A549 (cell line): Measurements from ENCODE around the gene MTF1. TPM values are rescaled to one million over a fixed set of nuclear protein-coding genes. Genes with fewer than 3 reads are reported as not detected.

Experiments used
- ATAC-seq, 2 experiments: fragments of 200-7000 bp in 1 of 2; fragments of >200 bp in 1 of 2; cut with Nextera tagmentation in 1 of 2; cut with Tn5 transposase in 1 of 2; 3 replicates each; pipeline versions ENCODE4 v1.8.0 to v1.9.1; 2018 to 2020; ENCODE audit warnings: mild to moderate bottlenecking in 1 of 2, moderate library complexity in 1 of 2
- CTCF ChIA-PET: fragments of 300-600 bp; sonication (Branson Sonifier 250); formaldehyde crosslinking; extraction: SDS; loops from one replicate; lab custom pipeline; 2021; ENCODE audit warnings: antibody characterized with exemption, inconsistent platforms; lab: Yijun Ruan, JAX
- POLR2A ChIA-PET: fragments of 350-600 bp; formaldehyde crosslinking; extraction: SDS; loops from one replicate; lab custom pipeline; 2021; ENCODE audit warnings: antibody characterized with exemption, inconsistent platforms; lab: Yijun Ruan, JAX
- DNase-seq, 2 experiments: peaks; one replicate each; pipeline versions ENCODE4 v3.0.0 to v3.0.0-alpha.2; 2011 to 2016; ENCODE audit warnings: low read depth in 1 of 2, low spot score in 1 of 2
- FAIRE-seq: peaks from 2 replicates; lab custom pipeline; 2011; peaks lifted over from hg19 to GRCh38; lab: Jason Lieb, UNC
- H3K27ac ChIP-seq, 2 experiments: fragments of >200 bp; sonication (Bioruptor Twin); formaldehyde crosslinking; 3 replicates each; pipeline ENCODE4 v1.5.1; 2016 to 2017
- H3K4me1 ChIP-seq: fragments of >200 bp; sonication (Bioruptor Twin); formaldehyde crosslinking; 3 replicates; pipeline ENCODE4 v1.6.1; 2016
- H3K4me2 ChIP-seq: fragments of >200 bp; sonication (Bioruptor Twin); formaldehyde crosslinking; 3 replicates; pipeline ENCODE4 v1.6.1; 2016
- H3K4me3 ChIP-seq: fragments of >200 bp; sonication (Bioruptor Twin); formaldehyde crosslinking; 3 replicates; pipeline ENCODE4 v1.5.1; 2016
- H3K9me3 ChIP-seq: fragments of >200 bp; sonication (Bioruptor Twin); formaldehyde crosslinking; 3 replicates; pipeline ENCODE4 v1.6.1; 2016
- BHLHE40 ChIP-seq: IDR thresholded peaks from 2 replicates; pipeline ENCODE4 v1.6.1; 2012; ENCODE audit warnings: low read depth, low read length, inconsistent platforms
- CBX8 ChIP-seq: fragments of 200-600 bp; sonication (generic); IDR thresholded peaks from 2 replicates; pipeline ENCODE4 v1.6.1; 2016
- CHD4 ChIP-seq: fragments of 200-600 bp; sonication (generic); IDR thresholded peaks from 2 replicates; pipeline ENCODE4 v1.6.1; 2016; ENCODE audit warnings: antibody characterized with exemption, mild to moderate bottlenecking, borderline replicate concordance
- EP300 ChIP-seq, 2 experiments: fragments of >200 bp; sonication (Bioruptor Twin); formaldehyde crosslinking; IDR thresholded peaks; 2 replicates in 1 of 2; 3 replicates in 1 of 2; pipeline ENCODE4 v1.6.1; 2016 to 2017
- GATA3 ChIP-seq: IDR thresholded peaks from 2 replicates; pipeline ENCODE4 v1.6.1; 2012; ENCODE audit warnings: borderline replicate concordance
- HEYL ChIP-seq: fragments of 250-450 bp; sonication (Bioruptor Pico); IDR thresholded peaks from 2 replicates; pipeline ENCODE4 v1.8.0; 2021; ENCODE audit warnings: mild to moderate bottlenecking, moderate library complexity
- HOXB13 ChIP-seq: fragments of 250-450 bp; sonication (Bioruptor Pico); IDR thresholded peaks from 2 replicates; pipeline ENCODE4 v1.5.0; 2020; ENCODE audit warnings: low read depth, mild to moderate bottlenecking, moderate library complexity
- HOXB5 ChIP-seq: fragments of 250-450 bp; sonication (Bioruptor Pico); IDR thresholded peaks from 2 replicates; pipeline ENCODE4 v1.5.0; 2020; ENCODE audit warnings: mild to moderate bottlenecking, moderate library complexity
- MYC ChIP-seq: IDR thresholded peaks from 2 replicates; pipeline ENCODE4 v1.6.1; 2012; ENCODE audit warnings: mild to moderate bottlenecking, inconsistent platforms, low read length, improper control_type of control experiment, borderline replicate concordance
- NR3C1 ChIP-seq: fragments of >200 bp; sonication (Bioruptor Twin); formaldehyde crosslinking; IDR thresholded peaks from 3 replicates; pipeline ENCODE4 v1.6.1; 2017
- POLR2AphosphoS2 ChIP-seq: conservative IDR thresholded peaks from 2 replicates; pipeline ENCODE4 v1.6.1; 2012; ENCODE audit warnings: low read length, improper control_type of control experiment, inconsistent platforms
- RARB ChIP-seq: fragments of 250-450 bp; sonication (Bioruptor Pico); IDR thresholded peaks from 2 replicates; pipeline ENCODE4 v1.8.0; 2021; ENCODE audit warnings: mild to moderate bottlenecking, moderate library complexity
- SREBF2 ChIP-seq: fragments of 450-650 bp; IDR thresholded peaks from 2 replicates; pipeline ENCODE4 v1.6.1; 2014; ENCODE audit warnings: mild to moderate bottlenecking, moderate library complexity
- TP53 ChIP-seq: fragments of 250-450 bp; sonication (Bioruptor Pico); IDR thresholded peaks from 2 replicates; pipeline ENCODE4 v1.5.0; 2021; ENCODE audit warnings: mild to moderate bottlenecking, moderate library complexity
- ZNF302 ChIP-seq: fragments of 250-450 bp; sonication (Bioruptor Pico); IDR thresholded peaks from 2 replicates; pipeline ENCODE4 v1.9.0; 2021; ENCODE audit warnings: inconsistent platforms, mild to moderate bottlenecking, moderate library complexity
- WGBS: methylation state at CpG from one replicate; pipeline ENCODE4 v1.1.6; 2017; ENCODE audit errors: missing lambda C conversion rate; 5-methylcytosine and 5-hydroxymethylcytosine counted together
- polyA plus RNA-seq, 4 experiments: library from polyadenylated mRNA; depleted of rRNA in 3 of 4; stranded (reverse); fragments of >200 nt; fragmentation: RNase III in 1 of 4; extraction: RNeasy Plus Mini Kit Qiagen cat#74134 plus additional on column Dnase treatment in 1 of 4; gene quantifications; 2 replicates in 3 of 4; 3 replicates in 1 of 4; pipeline ENCODE4 v1.2.3, GENCODE V29; 2011 to 2017
- TF ChIP-seq, protein P1 (sequence below): fragments of 250-450 bp; sonication (Bioruptor Pico); IDR thresholded peaks from 2 replicates; pipeline ENCODE4 v1.5.0; 2021; ENCODE audit warnings: mild to moderate bottlenecking, moderate library complexity, borderline replicate concordance
- TF ChIP-seq, protein P2 (sequence below): fragments of 450-650 bp; IDR thresholded peaks from 2 replicates; pipeline ENCODE4 v1.6.1; 2014; ENCODE audit warnings: antibody characterized with exemption
- TF ChIP-seq, protein P3 (sequence below): fragments of >200 bp; sonication (Bioruptor Twin); formaldehyde crosslinking; IDR thresholded peaks from 3 replicates; pipeline ENCODE4 v1.6.1; 2016
- TF ChIP-seq, protein P4 (sequence below): IDR thresholded peaks from 2 replicates; pipeline ENCODE4 v1.6.1; 2012; ENCODE audit warnings: low read depth, borderline replicate concordance
- TF ChIP-seq, protein P5 (sequence below): fragments of >200 bp; sonication (Bioruptor Twin); formaldehyde crosslinking; IDR thresholded peaks from 2 replicates; pipeline ENCODE4 v1.6.1; 2016

The MTF1 gene
- polyA plus RNA-seq, 2 of the 4 experiments (the other 2 are of a cell fraction): 4.0 to 6.7 TPM

DNA sequence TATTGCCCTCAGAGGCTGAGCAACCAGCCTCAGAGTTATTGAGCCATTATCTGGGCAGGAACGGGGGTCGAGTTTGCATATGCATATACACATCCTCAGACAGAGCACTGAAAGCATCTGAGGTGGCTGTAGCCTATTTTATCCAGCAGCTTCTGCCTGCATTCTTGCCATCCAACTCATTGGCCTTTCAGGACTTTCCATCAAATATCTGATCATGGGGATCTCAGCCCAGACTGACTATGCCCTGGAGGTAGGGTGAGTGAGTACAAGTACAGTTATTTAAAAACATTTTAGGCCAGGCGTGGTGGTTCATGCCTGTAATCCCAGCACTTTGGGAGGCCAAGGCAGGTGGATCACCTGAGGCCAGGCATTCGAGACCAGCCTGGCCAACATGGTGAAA lies 1.8 kb upstream of the MTF1 start:
- peaks cover 44% of the 10 kb centered on the region for H3K4me1 ChIP-seq
- no peak for TF ChIP-seq CBX8
- TF ChIP-seq, protein P1, sequence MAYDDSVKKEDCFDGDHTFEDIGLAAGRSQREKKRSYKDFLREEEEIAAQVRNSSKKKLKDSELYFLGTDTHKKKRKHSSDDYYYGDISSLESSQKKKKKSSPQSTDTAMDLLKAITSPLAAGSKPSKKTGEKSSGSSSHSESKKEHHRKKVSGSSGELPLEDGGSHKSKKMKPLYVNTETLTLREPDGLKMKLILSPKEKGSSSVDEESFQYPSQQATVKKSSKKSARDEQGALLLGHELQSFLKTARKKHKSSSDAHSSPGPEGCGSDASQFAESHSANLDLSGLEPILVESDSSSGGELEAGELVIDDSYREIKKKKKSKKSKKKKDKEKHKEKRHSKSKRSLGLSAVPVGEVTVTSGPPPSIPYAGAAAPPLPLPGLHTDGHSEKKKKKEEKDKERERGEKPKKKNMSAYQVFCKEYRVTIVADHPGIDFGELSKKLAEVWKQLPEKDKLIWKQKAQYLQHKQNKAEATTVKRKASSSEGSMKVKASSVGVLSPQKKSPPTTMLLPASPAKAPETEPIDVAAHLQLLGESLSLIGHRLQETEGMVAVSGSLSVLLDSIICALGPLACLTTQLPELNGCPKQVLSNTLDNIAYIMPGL (CRISPR knock-in tag): no peak
- TF ChIP-seq HOXB5: no peak
- TF ChIP-seq, protein P2, sequence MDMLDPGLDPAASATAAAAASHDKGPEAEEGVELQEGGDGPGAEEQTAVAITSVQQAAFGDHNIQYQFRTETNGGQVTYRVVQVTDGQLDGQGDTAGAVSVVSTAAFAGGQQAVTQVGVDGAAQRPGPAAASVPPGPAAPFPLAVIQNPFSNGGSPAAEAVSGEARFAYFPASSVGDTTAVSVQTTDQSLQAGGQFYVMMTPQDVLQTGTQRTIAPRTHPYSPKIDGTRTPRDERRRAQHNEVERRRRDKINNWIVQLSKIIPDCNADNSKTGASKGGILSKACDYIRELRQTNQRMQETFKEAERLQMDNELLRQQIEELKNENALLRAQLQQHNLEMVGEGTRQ: no peak
- TF ChIP-seq MYC: no peak
- no peak for TF ChIP-seq EP300 (IDR thresholded peaks at IDR 0.05)
- TF ChIP-seq TP53 (CRISPR knock-in tag): no peak
- TF ChIP-seq, protein P3, sequence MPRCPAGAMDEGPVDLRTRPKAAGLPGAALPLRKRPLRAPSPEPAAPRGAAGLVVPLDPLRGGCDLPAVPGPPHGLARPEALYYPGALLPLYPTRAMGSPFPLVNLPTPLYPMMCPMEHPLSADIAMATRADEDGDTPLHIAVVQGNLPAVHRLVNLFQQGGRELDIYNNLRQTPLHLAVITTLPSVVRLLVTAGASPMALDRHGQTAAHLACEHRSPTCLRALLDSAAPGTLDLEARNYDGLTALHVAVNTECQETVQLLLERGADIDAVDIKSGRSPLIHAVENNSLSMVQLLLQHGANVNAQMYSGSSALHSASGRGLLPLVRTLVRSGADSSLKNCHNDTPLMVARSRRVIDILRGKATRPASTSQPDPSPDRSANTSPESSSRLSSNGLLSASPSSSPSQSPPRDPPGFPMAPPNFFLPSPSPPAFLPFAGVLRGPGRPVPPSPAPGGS: no peak
- no peak for TF ChIP-seq ZNF302 (CRISPR knock-in tag)
- TF ChIP-seq, protein P4, sequence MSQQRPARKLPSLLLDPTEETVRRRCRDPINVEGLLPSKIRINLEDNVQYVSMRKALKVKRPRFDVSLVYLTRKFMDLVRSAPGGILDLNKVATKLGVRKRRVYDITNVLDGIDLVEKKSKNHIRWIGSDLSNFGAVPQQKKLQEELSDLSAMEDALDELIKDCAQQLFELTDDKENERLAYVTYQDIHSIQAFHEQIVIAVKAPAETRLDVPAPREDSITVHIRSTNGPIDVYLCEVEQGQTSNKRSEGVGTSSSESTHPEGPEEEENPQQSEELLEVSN: no peak
- no peak for TF ChIP-seq NR3C1
- TF ChIP-seq GATA3: no peak
- no peak for TF ChIP-seq HEYL (CRISPR knock-in tag)
- no peak for TF ChIP-seq POLR2AphosphoS2
- ChIA-PET CTCF (interaction anchor here (1.0 to 2.8 kb wide), 8 partner anchors 9 to 51 kb away, joined by 3 to 29 read pairs (median 6); no protein-coding TSS in a partner anchor), POLR2A (no interaction called here)
- WGBS: 93% methylated on average over 4 of the region's 4 CpGs
- ATAC-seq: no peak
- no peak for DNase-seq
- H3K9me3 ChIP-seq: no peaks in the 10 kb centered on the region
- peak overlapping the region; percentile 93 to 96; a peak in 5 of 6 replicates for H3K27ac ChIP-seq
- no peak for FAIRE-seq
- H3K4me3 ChIP-seq: no peak overlapping the region
- peak overlapping the region; percentile 89; the same call in 1 of the 3 replicates for H3K4me2 ChIP-seq

DNA sequence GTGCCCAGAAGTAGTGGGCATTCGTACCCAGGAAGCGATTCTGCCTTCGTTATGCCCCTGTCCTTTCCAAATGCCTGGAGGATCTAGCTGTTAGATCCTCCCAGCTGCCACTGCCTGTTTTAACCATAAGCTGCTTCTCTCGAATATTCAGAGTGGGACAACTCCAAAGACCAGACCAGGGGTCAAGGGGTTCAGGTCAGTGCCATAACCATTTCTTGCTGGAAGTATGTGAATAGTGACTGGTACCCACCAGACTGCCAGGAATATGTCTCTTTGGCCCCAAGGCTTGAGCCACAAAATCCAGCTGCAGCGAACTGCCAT lies 914 bp upstream of the MTF1 start:
- TF ChIP-seq MYC (no peak), CHD4 (no peak), BHLHE40 (no peak), TP53 (CRISPR knock-in tag) (no peak), HOXB13 (CRISPR knock-in tag) (no peak), SREBF2 (no peak), RARB (no peak)
- TF ChIP-seq, protein P5, sequence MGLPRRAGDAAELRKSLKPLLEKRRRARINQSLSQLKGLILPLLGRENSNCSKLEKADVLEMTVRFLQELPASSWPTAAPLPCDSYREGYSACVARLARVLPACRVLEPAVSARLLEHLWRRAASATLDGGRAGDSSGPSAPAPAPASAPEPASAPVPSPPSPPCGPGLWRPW: no peak
- H3K4me1 ChIP-seq: peaks cover 38% of the 10 kb centered on the region
- DNase-seq: no peak
- no peak for FAIRE-seq
- 0 out of 6 replicates have a peak, but pooled peaks of 1 of the 2 experiments have one; percentile 1 for ATAC-seq
- H3K4me2 ChIP-seq: peak overlapping the region; percentile 89
- POLR2A ChIA-PET: interaction anchor here (1.0 to 1.4 kb wide), 3 partner anchors 10 to 16 kb away, joined by 3 to 4 read pairs (median 3); no protein-coding TSS in a partner anchor
- peak overlapping the region; percentile 79 for H3K4me3 ChIP-seq
- CTCF ChIA-PET: interaction anchor here (0.6 to 2.8 kb wide), 31 partner anchors 9 to 1876 kb away, joined by 3 to 29 read pairs (median 4); no protein-coding TSS in a partner anchor
- no peaks in the 10 kb centered on the region for H3K9me3 ChIP-seq
- peak overlapping the region; percentile 93 to 96 for H3K27ac ChIP-seq
- 19% methylated on average over 5 of the region's 5 CpGs for WGBS
